ENCODE measurements around the gene PLCB2.

The PLCB2 gene

GRCh38 chr15:40245666-40246450 is 61.9 kb downstream of the PLCB2 start:
- no peak overlapping the region for H3K27ac Mint-ChIP-seq
- peak; percentile 22 for DNase-seq
- no peaks in the 10 kb centered on the region for H3K36me3 Mint-ChIP-seq (ENCODE audit: low read depth)
- no peak overlapping the region for H3K4me3 Mint-ChIP-seq
- no peaks in the 10 kb centered on the region for H3K4me1 Mint-ChIP-seq (ENCODE audit: low read depth)
- peaks cover 3% of the 10 kb centered on the region for H3K27me3 Mint-ChIP-seq
- no peaks in the 10 kb centered on the region for H3K9me3 Mint-ChIP-seq

GRCh38 chr15:40244961-40245523 is 62.7 kb downstream of the PLCB2 start:
- peak; percentile 19 for DNase-seq
- H3K4me1 Mint-ChIP-seq (ENCODE audit: low read depth), result no peaks in the 10 kb centered on the region
- H3K27ac Mint-ChIP-seq, result no peak overlapping the region
- H3K36me3 Mint-ChIP-seq (ENCODE audit: low read depth), result no peaks in the 10 kb centered on the region
- peaks cover 10% of the 10 kb centered on the region for H3K27me3 Mint-ChIP-seq
- no peak overlapping the region for H3K4me3 Mint-ChIP-seq
- H3K9me3 Mint-ChIP-seq, result no peaks in the 10 kb centered on the region

- peaks cover 25% of the 10 kb centered on the region for H3K27me3 Mint-ChIP-seq
- no peaks in the 10 kb centered on the region for H3K9me3 Mint-ChIP-seq
- DNase-seq, result no peak
- H3K27ac Mint-ChIP-seq, result no peak overlapping the region
- H3K36me3 Mint-ChIP-seq (ENCODE audit: low read depth), result no peaks in the 10 kb centered on the region
- H3K4me3 Mint-ChIP-seq, result no peak overlapping the region
- peaks cover 10% of the 10 kb centered on the region for H3K4me1 Mint-ChIP-seq (ENCODE audit: low read depth)
Measured at GRCh38 chr15:40243126-40243810, 64.5 kb downstream of the PLCB2 start.

GRCh38 chr15:40242601-40243000 is 65.1 kb downstream of the PLCB2 start:
- Mint-ChIP-seq H3K27me3 (peaks cover 31% of the 10 kb centered on the region), H3K4me3 (no peak overlapping the region), H3K36me3 (ENCODE audit: low read depth) (no peaks in the 10 kb centered on the region), H3K9me3 (no peaks in the 10 kb centered on the region), H3K4me1 (ENCODE audit: low read depth) (peaks cover 12% of the 10 kb centered on the region), H3K27ac (no peak overlapping the region)
- peak; percentile 13 for DNase-seq

GRCh38 chr15:40242213-40242599 is 65.5 kb downstream of the PLCB2 start:
- peaks cover 12% of the 10 kb centered on the region for H3K4me1 Mint-ChIP-seq (ENCODE audit: low read depth)
- H3K27me3 Mint-ChIP-seq, result peaks cover 32% of the 10 kb centered on the region
- H3K36me3 Mint-ChIP-seq (ENCODE audit: low read depth), result no peaks in the 10 kb centered on the region
- DNase-seq, result no peak
- no peaks in the 10 kb centered on the region for H3K9me3 Mint-ChIP-seq
- no peak overlapping the region for H3K4me3 Mint-ChIP-seq
- H3K27ac Mint-ChIP-seq, result no peak overlapping the region

- H3K27me3 Mint-ChIP-seq, result peaks cover 32% of the 10 kb centered on the region
- no peaks in the 10 kb centered on the region for H3K36me3 Mint-ChIP-seq (ENCODE audit: low read depth)
- H3K4me3 Mint-ChIP-seq, result no peak overlapping the region
- DNase-seq, result no peak
- H3K9me3 Mint-ChIP-seq, result no peaks in the 10 kb centered on the region
- no peak overlapping the region for H3K27ac Mint-ChIP-seq
- H3K4me1 Mint-ChIP-seq (ENCODE audit: low read depth), result peaks cover 12% of the 10 kb centered on the region
Measured at GRCh38 chr15:40241269-40242212, 66.2 kb downstream of the PLCB2 start.

- no peak overlapping the region for H3K27ac Mint-ChIP-seq
- peaks cover 12% of the 10 kb centered on the region for H3K4me1 Mint-ChIP-seq (ENCODE audit: low read depth)
- DNase-seq, result no peak
- no peaks in the 10 kb centered on the region for H3K36me3 Mint-ChIP-seq (ENCODE audit: low read depth)
- H3K27me3 Mint-ChIP-seq, result peaks cover 32% of the 10 kb centered on the region
- H3K9me3 Mint-ChIP-seq, result no peaks in the 10 kb centered on the region
- no peak overlapping the region for H3K4me3 Mint-ChIP-seq
Measured at GRCh38 chr15:40240619-40241221, 67.0 kb downstream of the PLCB2 start.

- no peak for DNase-seq
- H3K36me3 Mint-ChIP-seq (ENCODE audit: low read depth), result no peaks in the 10 kb centered on the region
- H3K9me3 Mint-ChIP-seq, result no peaks in the 10 kb centered on the region
- peaks cover 32% of the 10 kb centered on the region for H3K27me3 Mint-ChIP-seq
- no peak overlapping the region for H3K4me3 Mint-ChIP-seq
- H3K27ac Mint-ChIP-seq, result peak overlapping the region; percentile 53
- H3K4me1 Mint-ChIP-seq (ENCODE audit: low read depth), result peaks cover 12% of the 10 kb centered on the region
Measured at GRCh38 chr15:40239693-40240618, 67.8 kb downstream of the PLCB2 start.

GRCh38 chr15:40239404-40239692 is 68.4 kb downstream of the PLCB2 start:
- Mint-ChIP-seq H3K36me3 (ENCODE audit: low read depth) (no peaks in the 10 kb centered on the region), H3K27ac (peak overlapping the region; percentile 53)

GRCh38 chr15:40238532-40239403 is 69.0 kb downstream of the PLCB2 start, which contains the start of gene PAK6:
TSS of gene PAK6 (plus strand) at chr15:40239063. CDS start at chr15:40264786, 25,723 bp downstream.
- DNase-seq, result peak; percentile 54
- H3K4me3 Mint-ChIP-seq, result no peak within 1 kb of the TSS
- no peaks in the 10 kb centered on the region for H3K9me3 Mint-ChIP-seq
- H3K27ac Mint-ChIP-seq, result peak within 1 kb of the TSS; percentile 53
- H3K27me3 Mint-ChIP-seq, result peaks cover 32% of the 10 kb centered on the region
- H3K4me1 Mint-ChIP-seq (ENCODE audit: low read depth), result peaks cover 12% of the 10 kb centered on the region
- H3K36me3 Mint-ChIP-seq (ENCODE audit: low read depth), result no peaks in the 10 kb centered on the region

More at GRCh38 chr15:40239404-40239692, 68.4 kb downstream of the PLCB2 start:
- DNase-seq, result no peak
- no peak overlapping the region for H3K4me3 Mint-ChIP-seq
- H3K9me3 Mint-ChIP-seq, result no peaks in the 10 kb centered on the region
- peaks cover 12% of the 10 kb centered on the region for H3K4me1 Mint-ChIP-seq (ENCODE audit: low read depth)
- H3K27me3 Mint-ChIP-seq, result peaks cover 32% of the 10 kb centered on the region
